DMS153 treated with DMSO at 0.1 percent for 48 hours (cell line): ENCODE data around the gene PPM1M.
"Not testable (repeated sequence)": the region's sequence is repeated elsewhere in the genome, so short reads cannot be mapped to it uniquely, and the experiment has no call there.

ENCODE experiments used
- DNase-seq: peaks from one replicate; lab custom pipeline; 2025; ENCODE audit not compliant: unreplicated experiment; lab: John Stamatoyannopoulos, UW

The PPM1M gene

DNA sequence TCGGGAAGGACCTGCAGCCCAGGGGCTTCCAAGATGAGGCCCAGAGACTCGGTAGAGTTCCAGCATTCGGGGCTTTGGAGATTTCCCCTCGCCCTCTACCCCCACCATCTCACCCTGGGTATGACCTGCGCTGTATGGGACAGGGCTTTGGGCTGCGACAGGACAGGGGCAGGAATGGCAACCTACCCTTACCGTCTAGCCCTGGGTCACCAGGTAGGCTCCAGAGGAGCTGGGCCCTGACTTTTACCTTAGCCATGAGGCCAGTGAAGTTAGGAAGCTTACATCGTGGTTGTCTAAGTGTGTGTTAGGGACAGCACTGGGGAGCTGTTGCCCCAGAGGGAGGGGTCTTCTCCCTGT, 683 bp downstream of the PPM1M start:
- DNase-seq = no peak

DNA sequence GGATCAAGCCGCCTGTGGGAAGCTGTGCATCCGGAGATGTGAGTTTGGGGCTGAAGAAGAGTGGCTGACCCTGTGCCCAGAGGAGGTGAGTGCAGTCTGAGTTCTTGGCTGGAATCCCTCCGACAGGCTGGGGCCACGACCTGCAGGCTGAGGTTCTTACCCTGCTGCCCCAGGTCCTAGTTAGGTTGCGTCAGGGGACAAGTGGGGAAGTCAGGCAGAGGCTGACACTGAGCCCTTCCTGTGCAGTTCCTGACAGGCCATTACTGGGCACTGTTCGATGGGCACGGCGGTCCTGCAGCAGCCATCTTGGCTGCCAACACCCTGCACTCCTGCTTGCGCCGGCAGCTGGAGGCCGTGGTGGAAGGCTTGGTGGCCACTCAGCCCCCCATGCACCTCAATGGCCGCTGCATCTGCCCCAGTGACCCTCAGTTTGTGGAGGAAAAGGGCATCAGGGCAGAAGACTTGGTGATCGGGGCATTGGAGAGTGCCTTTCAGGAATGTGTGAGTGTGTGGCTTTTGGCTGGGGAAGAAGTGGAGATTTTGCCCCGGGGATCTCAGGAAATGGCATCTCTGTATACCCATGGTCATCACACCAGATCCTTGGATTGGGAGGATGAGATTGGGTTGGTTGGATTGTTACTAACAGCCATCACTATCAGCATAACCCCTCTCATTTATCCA, 1.3 kb downstream of the PPM1M start:
- DNase-seq = no peak

DNA sequence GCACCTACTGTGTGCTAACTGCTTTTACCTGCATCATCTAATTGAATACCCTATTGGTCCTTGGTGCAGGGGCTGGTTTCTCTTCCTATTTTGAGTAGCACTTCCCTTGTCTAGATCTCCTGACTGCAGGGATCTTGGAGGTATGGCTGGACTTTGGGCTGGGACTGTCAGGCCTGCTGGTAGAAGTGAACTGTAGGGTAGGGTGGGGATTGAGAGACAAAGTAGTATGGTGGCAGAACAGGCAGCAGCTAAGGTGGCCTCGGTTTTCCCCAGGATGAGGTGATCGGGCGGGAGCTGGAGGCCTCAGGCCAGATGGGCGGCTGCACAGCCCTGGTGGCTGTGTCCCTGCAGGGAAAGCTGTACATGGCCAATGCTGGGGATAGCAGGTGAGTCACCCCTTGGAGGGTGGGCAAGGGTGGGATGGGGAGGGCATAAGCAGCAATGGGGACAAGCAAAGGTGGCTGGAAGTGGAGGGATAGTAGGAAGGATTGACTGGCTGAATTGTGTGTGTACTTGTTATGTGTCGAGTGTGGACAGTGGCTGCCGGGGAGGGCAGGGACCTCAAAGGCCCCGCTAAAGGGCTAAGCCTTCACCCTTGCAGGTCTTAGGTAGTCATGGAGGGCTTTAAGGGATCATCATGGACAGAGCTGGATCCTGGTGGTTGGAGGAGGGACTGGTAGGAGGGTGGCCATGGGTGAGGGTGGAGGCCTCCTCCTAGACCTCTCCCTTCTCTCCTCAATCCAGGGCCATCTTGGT, 2.0 kb downstream of the PPM1M start:
- no peak for DNase-seq

DNA sequence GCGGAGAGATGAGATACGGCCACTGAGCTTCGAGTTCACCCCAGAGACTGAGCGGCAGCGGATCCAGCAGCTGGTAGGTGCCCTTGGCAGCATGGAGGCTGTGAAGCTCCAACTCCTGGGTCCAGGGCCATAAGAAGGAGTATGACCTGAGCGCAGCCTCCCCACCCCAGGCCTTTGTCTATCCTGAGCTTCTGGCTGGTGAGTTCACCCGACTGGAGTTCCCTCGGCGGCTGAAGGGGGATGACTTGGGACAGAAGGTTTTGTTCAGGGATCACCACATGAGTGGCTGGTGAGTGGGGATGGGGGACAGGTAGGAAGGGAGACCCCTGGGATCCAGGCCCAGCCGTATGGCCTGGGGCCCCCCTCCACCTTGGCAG, 2.6 kb downstream of the PPM1M start:
- no peak for DNase-seq

DNA sequence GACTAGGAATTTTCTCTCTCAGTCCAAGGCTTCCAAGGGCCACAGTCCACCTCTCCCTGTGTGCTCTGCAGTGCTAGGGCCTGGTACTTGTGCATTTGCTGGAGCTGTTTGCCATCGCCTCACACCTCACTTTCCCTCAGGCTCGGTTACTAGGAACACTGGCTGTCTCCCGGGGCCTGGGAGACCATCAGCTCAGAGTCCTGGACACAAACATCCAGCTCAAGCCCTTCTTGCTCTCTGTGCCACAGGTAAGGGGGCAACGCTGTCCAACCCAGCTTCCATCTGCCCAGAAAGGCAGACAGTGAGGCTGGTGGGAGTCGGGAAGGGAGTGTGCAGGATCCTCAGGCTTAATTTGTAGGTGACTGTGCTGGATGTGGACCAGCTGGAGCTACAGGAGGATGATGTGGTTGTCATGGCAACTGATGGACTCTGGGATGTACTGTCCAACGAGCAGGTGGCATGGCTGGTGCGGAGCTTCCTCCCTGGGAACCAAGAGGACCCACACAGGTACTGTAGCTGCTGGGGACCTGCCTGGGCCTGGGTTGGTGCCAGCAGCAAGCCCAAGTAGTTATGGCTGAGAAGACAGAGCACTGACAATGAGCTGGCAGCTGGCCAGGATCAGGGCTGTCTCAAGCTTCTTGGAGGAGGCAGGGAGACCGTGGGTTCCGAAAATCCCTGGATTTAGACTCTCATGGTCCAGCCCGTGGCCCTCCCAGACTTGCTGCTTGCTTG, 3.4 kb downstream of the PPM1M start:
- no peak for DNase-seq

DNA sequence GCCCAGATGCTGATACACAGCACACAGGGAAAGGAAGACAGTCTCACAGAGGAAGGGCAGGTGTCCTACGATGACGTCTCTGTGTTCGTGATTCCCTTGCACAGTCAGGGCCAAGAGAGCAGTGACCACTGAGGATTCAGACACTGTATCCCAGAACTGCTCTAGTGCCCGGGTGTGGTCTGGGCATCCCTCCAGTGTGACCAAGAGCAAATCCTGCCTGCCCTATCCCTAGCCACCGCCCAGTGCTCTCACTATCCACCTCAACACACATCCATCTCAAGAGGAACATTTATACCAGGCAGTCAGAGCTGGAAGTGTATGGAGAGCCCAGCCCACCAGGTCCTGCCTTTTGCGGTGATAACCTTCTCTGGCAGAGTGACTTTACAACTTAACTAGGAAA, 4.1 kb downstream of the PPM1M start:
- no peak for DNase-seq

DNA sequence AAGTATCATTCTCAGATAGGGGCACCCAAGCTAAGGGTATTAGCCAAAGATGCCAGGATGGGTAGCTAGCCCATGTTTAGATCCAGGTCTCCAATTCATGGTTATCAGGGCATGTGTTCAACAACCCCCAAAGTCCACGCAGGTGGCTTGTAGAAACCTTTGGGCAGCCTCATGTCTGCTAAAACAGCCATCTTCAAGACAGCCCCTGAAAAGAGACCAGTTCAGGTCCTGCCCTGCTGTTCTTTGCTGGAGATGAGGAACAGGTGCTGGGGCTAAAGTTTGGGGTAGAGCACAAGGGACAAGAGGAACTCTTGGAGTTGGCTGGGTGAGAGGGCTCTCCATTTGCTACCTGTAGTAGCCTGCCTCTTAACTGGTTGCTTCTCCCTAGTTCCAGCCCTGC, 4.6 kb downstream of the PPM1M start:
- DNase-seq = no peak

DNA sequence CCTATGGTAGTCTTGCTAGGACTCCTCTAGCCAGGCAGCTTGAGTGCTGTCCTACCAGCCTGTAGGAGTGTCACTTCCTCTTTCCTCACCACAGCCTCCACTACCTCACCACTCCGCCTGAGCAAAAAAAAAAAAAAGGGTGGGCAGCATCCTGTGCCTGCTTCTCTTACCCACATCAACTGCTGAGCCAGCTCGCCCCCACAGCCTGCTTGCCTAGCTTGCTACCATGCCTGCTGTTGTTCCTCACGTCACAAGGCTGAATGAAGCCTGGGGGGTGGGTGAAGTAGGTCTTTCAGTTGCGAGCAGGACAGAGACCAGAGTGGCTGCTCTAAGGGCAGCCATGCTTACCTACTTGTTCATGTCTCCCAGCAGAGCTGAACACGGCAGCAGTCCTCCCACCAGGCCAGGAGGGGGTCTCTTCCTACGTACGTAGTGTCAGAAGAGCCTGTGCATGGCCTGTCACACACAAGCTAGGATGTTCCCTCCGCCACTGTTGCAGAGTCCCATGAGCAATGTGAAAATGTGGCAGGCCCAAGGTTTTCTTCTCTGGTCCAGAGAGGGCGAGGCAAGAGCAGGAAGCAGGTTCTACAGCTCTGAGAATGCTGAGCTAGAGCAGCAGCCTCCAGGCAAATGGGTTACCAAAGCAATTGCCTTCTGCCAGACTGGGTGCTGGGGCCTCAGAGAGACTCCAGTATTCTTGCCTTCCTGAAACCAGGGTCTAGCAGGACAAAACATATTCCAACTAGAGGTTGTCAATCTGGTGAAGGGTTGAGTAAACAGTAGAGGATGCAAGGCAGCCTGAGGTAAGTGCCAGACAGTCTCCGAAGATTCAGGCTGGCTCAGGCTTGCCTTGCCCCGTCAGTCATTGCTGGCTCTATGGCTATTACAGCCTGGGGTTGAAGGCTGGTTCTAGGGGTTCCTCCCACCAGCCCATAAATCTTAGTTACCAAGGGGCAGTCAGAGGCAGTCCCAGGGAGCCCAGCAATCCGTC, 8.1 kb downstream of the PPM1M start:
- DNase-seq = no peak

DNA sequence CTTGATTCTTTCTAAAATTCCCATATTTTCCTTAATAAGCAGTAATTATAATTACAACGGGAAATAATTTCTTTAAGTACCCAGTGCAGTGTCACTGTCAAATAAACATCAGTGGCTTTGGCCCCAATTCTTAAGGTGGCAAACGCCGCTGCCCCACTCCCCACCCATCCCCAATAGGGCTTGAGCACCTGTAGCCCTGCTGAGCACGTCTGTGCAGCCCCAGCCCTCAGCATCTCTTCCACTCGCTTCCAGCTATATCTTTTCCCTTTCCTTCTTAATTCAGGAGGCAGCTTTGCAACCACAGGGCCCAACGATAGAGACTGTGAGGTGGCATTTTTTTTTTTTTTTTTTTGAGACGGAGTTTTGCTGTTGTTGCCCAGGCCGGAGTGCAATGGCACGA, 9.0 kb downstream of the PPM1M start:
- no peak for DNase-seq

DNA sequence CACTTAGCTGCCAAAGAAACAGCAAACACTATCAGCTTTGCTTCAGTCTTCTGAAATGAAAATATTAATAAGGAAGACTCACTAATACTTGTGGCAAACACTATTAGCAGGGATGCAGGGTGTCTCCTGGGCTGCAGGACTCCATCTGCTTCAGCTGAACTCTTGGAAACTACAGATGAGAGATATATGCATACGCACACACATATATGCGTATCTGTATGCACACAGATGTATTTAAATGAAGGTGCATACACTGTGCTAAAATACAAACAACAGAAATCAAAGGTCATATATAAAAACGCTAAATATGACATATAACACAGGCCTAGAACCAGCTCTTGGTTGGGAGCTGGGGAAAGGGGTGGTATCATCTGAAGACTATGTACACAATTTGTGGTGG, 10.6 kb downstream of the PPM1M start:
- DNase-seq = no peak

DNA sequence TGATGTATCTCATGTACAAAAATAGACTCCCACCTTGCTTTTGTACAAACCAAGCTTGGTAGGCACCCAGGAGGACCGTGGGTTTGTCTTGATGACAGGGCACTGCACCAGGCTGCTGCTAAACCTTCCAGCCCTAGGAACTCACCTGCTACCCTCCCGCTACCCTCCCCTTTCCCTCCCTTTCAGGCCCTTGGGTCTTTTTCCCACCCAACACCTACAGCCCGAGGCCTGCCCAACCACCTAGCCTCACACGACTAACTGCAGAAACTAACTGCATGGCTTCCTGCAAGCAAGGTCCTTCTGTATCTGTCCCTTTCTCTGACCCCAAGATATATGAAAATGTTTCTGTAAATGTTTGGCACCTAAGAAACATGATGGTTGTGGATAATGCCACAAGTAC, 11.1 kb downstream of the PPM1M start:
- DNase-seq = no peak

DNA sequence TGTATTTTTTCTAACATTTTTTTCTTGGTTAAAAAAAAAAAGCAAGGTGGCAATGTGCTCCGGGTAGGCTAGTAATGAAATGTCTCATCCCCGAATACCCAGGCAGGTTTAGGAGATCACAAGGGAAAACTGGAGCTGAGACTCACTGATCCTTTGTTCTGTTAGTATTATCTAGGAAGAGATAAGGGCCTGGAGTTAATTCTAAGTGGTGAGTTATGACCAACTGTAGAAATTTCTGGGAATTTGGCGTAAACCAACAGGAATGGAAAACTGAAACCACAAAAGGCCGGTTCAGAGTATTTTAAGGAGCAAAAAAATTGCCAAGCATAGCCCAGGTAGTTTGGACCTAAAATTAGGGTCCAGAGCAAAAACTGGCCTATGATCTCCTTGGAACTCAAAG, 12.4 kb downstream of the PPM1M start:
- no peak for DNase-seq

DNA sequence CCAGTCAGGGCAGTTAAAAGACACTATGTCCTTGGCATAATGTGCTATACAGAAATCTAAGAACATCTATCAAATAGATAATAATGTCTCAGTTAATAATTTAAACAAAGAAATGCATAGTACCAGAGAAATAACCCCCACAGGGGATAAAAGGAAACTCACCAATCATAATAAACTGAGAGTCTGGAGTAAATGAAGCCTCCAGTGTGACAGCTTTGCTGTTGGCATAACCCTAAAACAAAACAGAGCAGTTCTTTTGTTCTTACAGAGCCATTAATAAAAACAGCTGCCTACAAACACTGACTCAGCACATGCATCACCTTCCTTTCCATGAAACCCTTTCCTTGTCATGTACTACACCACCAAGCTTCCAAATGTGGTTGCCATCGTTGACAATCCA, 13.5 kb downstream of the PPM1M start:
- DNase-seq = no peak

DNA sequence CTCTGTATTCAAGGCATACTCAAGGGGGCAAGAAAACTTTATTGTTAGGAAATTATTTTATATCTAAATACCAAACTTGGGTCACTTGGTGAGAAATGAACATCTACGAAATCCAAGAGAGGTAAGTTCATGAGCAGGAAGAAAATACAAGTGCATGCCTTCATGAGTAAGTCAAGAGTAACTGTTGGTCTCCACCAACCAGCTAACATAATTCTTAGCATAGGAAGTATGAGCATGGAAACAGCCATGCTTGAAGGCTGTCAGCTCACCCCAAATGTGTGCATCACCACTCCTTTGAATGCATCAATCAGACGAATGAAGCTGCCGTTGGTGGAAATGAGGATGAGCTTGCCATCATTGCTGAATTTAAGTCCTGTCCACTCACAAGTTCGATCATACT, 13.9 kb downstream of the PPM1M start:
- no peak for DNase-seq

DNA sequence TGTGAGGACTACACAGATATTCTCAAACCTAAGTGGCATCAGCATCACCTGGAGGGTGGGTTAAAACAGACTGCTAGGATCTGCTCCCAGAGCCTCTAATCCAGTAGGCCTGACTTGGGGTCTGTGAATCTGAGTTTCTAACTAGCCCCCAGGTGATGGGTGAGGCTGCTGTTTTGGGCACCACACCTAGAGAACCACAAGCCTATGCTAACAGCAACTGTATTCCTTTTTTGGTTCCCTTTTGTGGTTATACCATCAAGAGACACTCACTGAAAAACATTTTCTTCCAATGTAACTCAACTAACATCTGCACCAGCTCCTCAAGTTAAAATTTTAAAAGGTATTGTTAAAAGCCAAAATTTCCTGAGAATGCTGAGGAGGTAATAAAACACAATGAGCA, 16.9 kb downstream of the PPM1M start:
- no peak for DNase-seq

DNA sequence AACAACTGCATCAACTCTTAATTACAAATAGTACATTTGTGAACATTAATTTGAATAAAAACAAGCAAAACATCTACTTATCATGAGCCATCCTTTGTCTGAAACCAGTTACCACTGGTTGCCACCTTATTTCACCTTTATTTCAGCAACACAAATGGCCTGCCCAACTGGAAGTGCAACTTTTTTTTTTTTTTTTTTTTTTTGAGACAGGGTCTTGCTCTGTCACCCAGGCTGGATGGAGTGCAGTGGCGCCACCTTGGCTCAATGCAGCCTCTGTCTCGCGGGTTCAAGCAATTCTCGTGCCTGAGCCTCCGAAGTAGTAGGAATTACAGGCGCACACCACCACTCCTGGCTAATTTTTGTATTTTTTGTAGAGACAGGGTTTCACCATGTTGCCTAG, 19.8 kb downstream of the PPM1M start:
- DNase-seq = no peak

DNA sequence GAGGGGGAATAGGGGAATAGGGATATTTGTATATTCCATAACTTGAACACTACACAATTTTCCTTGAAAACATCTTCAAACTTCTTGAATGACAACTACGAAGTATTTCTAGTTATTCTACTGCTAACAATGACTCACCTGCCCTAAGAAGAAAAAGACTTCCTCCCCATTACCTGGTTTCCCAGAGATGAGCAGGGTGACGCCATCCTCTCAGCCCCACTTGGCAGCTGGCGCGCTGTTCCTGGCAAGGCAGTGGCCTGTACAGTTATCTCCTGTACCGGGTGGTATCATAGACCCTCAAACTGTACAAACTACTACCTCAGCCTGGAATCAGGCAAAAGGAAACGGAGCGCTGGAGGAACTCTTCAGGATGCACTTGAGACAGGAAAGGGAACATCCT, 22.5 kb downstream of the PPM1M start:
- DNase-seq = no peak

DNA sequence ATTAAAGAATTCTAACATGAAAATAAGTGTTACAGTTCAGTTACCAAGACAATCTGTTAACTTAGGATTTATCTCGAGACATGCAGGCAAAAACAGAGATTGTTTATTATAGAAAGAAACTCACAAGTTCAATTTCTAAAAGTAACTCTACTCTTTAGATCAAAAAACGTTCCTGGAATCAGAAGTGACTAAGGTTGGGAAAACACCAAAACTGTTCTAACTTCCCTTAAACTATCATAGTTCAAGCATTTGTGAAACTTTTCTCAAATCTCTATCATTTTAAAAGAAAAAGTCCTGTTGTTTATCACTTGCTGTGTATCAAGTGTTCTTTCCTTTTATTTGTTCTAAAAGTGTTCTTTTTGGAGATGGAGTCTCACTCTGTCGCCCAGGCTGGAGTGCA, 24.2 kb downstream of the PPM1M start:
- DNase-seq = no peak

DNA sequence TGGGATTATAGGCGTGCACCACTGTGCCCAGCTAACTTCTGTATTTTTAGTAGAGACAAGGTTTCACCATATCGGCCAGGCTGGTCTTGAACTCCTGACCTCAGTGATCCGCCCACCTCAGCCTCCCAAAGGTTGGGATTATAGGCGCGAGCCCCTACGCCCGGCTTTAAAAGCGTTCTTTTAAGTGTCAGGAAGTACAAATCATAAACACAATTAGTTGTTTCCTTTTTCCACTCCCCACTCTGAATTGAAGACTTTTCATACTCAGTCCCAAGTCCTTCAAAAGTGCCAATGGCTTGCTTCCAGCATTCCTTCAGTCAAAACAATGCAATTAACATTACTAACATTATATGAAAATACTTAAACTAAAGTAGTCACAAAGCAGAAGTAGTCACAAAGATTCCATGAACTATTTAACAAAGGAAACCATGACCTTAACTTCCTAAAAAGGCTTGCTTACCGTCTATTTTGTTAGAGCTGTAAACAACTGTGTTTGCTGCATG, 24.7 kb downstream of the PPM1M start:
- no peak for DNase-seq

DNA sequence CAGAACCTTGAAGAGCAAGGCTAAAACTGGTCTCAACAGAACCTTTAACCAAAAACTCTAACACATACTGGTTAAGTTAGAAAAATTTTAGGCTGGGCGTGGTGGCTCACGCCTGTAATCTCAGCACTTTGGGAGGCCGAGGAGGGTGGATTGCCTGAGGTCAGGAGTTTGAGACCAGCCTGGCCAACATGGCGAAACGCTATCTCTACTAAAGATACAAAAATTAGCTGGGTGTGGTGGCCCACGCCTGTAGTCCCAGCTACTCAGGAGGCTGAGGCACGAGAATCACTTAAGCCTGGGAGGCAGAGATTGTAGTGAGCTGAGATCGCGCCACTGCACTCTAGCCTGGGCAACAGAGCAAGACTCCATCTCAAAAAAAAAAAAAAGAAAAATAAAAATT, 26.6 kb downstream of the PPM1M start:
- not testable (repeated sequence) for DNase-seq

DNA sequence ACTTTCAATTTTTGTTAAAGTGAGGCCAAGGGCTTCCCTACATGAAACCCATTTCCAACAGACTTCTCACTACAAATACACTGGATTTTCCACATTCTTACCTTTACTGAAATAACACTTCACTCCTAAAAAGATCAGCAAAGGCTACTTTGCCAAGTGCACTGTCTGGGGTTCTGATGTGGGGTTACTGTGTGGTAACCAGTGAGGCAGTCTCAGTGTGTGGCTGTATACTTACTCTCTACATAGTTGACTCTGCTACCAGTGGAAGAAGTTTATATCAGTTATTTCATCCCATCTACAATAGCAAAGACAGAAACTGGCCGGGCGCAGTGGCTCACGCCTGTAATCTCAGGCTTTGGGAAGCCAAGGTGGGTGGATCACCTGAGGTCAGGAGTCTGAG, 27.3 kb downstream of the PPM1M start:
- DNase-seq = no peak
